Loucy (cell line): ENCODE results near the gene MAP3K8.
A peak's percentile ranks its signal among the peaks of the same experiment; 100 is the strongest.

Source experiments
- H2AFZ ChIP-seq: fragments of 200-600 bp; sonication (generic); 2 replicates; pipeline ENCODE4 v1.6.0; 2016; ENCODE audit warnings: antibody characterized with exemption, mild to moderate bottlenecking, low read length, moderate library complexity
- H3F3A ChIP-seq: fragments of 200-600 bp; 2 replicates; pipeline ENCODE4 v1.6.0; 2016; ENCODE audit warnings: antibody characterized with exemption, low read depth, mild to moderate bottlenecking
- H3K27me3 ChIP-seq: fragments of 200-600 bp; sonication (generic); 2 replicates; pipeline ENCODE4 v1.6.1; 2014; ENCODE audit warnings: low read length, mild to moderate bottlenecking; ENCODE audit not compliant: insufficient read depth, poor library complexity, severe bottlenecking
- H3K36me3 ChIP-seq: fragments of 200-600 bp; sonication (generic); 2 replicates; pipeline ENCODE4 v1.6.1; 2016; ENCODE audit warnings: low read length; ENCODE audit not compliant: insufficient read depth
- H3K4me1 ChIP-seq: fragments of 200-600 bp; sonication (generic); 2 replicates; pipeline ENCODE4 v1.5.1; 2014; ENCODE audit warnings: low read length, mild to moderate bottlenecking; ENCODE audit not compliant: insufficient read depth, poor library complexity, severe bottlenecking
- H3K4me2 ChIP-seq: fragments of 200-600 bp; sonication (generic); 2 replicates; pipeline ENCODE4 v1.6.0; 2014; ENCODE audit warnings: antibody characterized with exemption, low read length, low read depth, mild to moderate bottlenecking; ENCODE audit not compliant: poor library complexity, severe bottlenecking
- H3K4me3 ChIP-seq: fragments of 200-600 bp; sonication (generic); 2 replicates; pipeline ENCODE4 v1.5.1; 2014; ENCODE audit warnings: low read length, mild to moderate bottlenecking, mixed read lengths; ENCODE audit not compliant: poor library complexity, severe bottlenecking
- H3K79me2 ChIP-seq: fragments of 200-600 bp; sonication (generic); 2 replicates; pipeline ENCODE4 v1.6.1; 2014; ENCODE audit warnings: low read length; ENCODE audit not compliant: insufficient read depth
- H3K9ac ChIP-seq: fragments of 200-600 bp; sonication (generic); 2 replicates; pipeline ENCODE4 v1.6.0; 2014; ENCODE audit warnings: mild to moderate bottlenecking, low read depth, low read length, moderate library complexity; ENCODE audit not compliant: poor library complexity, severe bottlenecking
- H3K9me2 ChIP-seq: fragments of 200-600 bp; sonication (generic); replicated peaks from 2 replicates; pipeline ENCODE4 v1.6.1; 2016; ENCODE audit warnings: low read depth, low read length, mixed read lengths
- H3K9me3 ChIP-seq: fragments of 200-600 bp; sonication (generic); 2 replicates; pipeline ENCODE4 v1.6.1; 2014; ENCODE audit warnings: mild to moderate bottlenecking, antibody characterized with exemption, low read length, low read depth; ENCODE audit not compliant: insufficient read depth
- H4K20me1 ChIP-seq: fragments of 200-600 bp; sonication (generic); 2 replicates; pipeline ENCODE4 v1.6.0; 2014; ENCODE audit warnings: antibody characterized with exemption, low read length, mild to moderate bottlenecking; ENCODE audit not compliant: insufficient read depth, poor library complexity, severe bottlenecking
- EZH2phosphoT487 ChIP-seq: fragments of 200-600 bp; IDR thresholded peaks from 2 replicates; pipeline ENCODE4 v1.6.1; 2018; ENCODE audit warnings: antibody characterized with exemption, mild to moderate bottlenecking, moderate library complexity, borderline replicate concordance
- TF ChIP-seq, protein P1 (sequence below): fragments of 200-600 bp; sonication (generic); conservative IDR thresholded peaks from 2 replicates; pipeline ENCODE4 v1.5.1; 2014; ENCODE audit warnings: mild to moderate bottlenecking, antibody characterized with exemption, low read length

Gene MAP3K8

DNA sequence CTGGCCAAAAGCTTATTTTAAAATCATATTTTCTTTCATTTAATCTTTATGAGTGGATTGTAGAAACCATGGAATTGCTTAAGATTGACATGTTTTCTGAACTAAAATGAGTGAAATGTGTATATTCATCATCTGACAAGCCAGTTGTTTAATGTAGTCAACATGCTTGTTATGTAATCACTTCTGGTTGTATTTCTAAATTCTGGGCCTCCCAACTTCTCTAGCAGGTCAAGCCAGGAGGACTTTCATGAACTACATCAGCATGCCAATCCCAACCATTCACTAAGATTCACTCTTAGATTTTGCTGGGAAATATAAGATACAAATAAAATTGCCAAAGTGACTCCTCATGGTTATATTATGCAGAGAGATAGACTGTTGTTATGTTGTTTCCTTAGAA lies 21.1 kb upstream of the MAP3K8 start:
- no peaks in the 10 kb centered on the region for H3F3A ChIP-seq
- no peak overlapping the region for H3K4me3 ChIP-seq
- no peak for TF ChIP-seq EZH2phosphoT487
- TF ChIP-seq, protein P1, sequence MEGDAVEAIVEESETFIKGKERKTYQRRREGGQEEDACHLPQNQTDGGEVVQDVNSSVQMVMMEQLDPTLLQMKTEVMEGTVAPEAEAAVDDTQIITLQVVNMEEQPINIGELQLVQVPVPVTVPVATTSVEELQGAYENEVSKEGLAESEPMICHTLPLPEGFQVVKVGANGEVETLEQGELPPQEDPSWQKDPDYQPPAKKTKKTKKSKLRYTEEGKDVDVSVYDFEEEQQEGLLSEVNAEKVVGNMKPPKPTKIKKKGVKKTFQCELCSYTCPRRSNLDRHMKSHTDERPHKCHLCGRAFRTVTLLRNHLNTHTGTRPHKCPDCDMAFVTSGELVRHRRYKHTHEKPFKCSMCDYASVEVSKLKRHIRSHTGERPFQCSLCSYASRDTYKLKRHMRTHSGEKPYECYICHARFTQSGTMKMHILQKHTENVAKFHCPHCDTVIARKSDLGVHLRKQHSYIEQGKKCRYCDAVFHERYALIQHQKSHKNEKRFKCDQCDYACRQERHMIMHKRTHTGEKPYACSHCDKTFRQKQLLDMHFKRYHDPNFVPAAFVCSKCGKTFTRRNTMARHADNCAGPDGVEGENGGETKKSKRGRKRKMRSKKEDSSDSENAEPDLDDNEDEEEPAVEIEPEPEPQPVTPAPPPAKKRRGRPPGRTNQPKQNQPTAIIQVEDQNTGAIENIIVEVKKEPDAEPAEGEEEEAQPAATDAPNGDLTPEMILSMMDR, result no peak
- H3K36me3 ChIP-seq, result no peaks in the 10 kb centered on the region
- H3K9me2 ChIP-seq, result no peaks in the 10 kb centered on the region
- peaks cover 8% of the 10 kb centered on the region for H3K4me1 ChIP-seq
- H3K9me3 ChIP-seq, result no peaks in the 10 kb centered on the region
- H3K79me2 ChIP-seq, result no peaks in the 10 kb centered on the region
- H3K9ac ChIP-seq, result no peak overlapping the region
- no peaks in the 10 kb centered on the region for H4K20me1 ChIP-seq
- no peak overlapping the region for H2AFZ ChIP-seq
- no peaks in the 10 kb centered on the region for H3K27me3 ChIP-seq
- H3K4me2 ChIP-seq, result no peak overlapping the region

DNA sequence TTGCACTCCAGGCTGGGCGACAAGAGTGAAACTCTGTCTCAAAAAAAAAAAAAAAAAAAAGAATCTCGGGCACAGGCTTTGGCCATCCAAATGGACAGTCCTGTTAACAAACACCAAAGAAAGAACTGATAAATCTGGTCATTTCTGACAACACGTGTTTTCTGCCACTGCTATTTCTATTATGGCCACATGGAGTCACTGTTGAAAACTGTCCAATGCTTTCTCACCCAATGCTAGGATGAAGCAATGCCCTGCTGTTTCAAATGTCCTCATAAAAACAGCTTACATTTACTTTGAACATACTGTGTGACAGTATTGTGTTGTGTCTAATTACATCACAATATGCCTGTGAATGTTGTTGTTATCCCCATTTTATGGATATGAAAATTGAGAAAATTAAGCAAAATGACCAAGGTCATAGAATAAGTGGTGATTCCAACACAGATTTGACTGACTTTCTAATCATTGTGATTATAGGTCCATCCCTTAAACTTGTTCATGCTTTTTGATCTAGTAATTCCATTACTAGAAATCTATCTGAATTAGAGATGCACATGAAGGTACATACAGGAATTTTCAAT lies 19.9 kb upstream of the MAP3K8 start:
- H3K9me3 ChIP-seq, result no peaks in the 10 kb centered on the region
- no peak overlapping the region for H3K4me3 ChIP-seq
- no peak overlapping the region for H3K4me2 ChIP-seq
- H3K36me3 ChIP-seq, result no peaks in the 10 kb centered on the region
- no peaks in the 10 kb centered on the region for H3F3A ChIP-seq
- no peaks in the 10 kb centered on the region for H4K20me1 ChIP-seq
- peaks cover 20% of the 10 kb centered on the region for H3K4me1 ChIP-seq
- TF ChIP-seq EZH2phosphoT487, result no peak
- TF ChIP-seq, protein P1, result peak; percentile 87
- no peaks in the 10 kb centered on the region for H3K27me3 ChIP-seq
- H3K9me2 ChIP-seq, result no peaks in the 10 kb centered on the region
- H3K79me2 ChIP-seq, result no peaks in the 10 kb centered on the region
- H2AFZ ChIP-seq, result no peak overlapping the region
- no peak overlapping the region for H3K9ac ChIP-seq

DNA sequence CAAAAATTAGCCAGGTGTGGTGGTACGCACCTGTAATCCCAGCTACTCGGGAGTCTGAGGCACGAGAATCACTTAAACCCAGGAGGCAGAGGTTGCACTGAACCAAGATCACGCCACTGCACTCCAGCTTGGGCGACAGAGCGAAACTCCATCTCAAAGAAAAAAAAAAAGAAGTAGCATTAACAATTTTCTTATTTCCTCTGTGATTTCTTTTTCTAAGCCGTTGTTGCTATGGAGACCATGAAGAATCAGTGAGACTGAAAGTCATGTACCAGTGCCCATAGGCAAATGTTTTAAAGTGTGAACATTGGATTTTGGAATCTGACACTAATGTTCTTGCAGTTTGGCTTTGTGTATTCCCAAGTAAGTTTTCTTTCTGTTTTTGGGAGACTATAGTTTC lies 18.4 kb upstream of the MAP3K8 start:
- no peak overlapping the region for H3K9ac ChIP-seq
- H3K4me2 ChIP-seq, result no peak overlapping the region
- TF ChIP-seq, protein P1, result no peak
- no peak for TF ChIP-seq EZH2phosphoT487
- no peaks in the 10 kb centered on the region for H3K79me2 ChIP-seq
- H3K4me3 ChIP-seq, result no peak overlapping the region
- H3K4me1 ChIP-seq, result peaks cover 35% of the 10 kb centered on the region
- H3K27me3 ChIP-seq, result no peaks in the 10 kb centered on the region
- H3K36me3 ChIP-seq, result no peaks in the 10 kb centered on the region
- H3F3A ChIP-seq, result no peaks in the 10 kb centered on the region
- H4K20me1 ChIP-seq, result no peaks in the 10 kb centered on the region
- no peaks in the 10 kb centered on the region for H3K9me3 ChIP-seq
- H3K9me2 ChIP-seq, result no peaks in the 10 kb centered on the region
- no peak overlapping the region for H2AFZ ChIP-seq
